Spleen (tissue), 7 donors: ENCODE measurements around the gene RBP2.

Source experiments
- POLR2A ChIP-seq, 3 donors: fragments of 450-650 bp; IDR thresholded peaks; one replicate each; pipeline ENCODE4 v1.5.1; 2017; ENCODE audit warnings: antibody characterized with exemption in 3 of 3, mild to moderate bottlenecking in 1 of 3
- POLR2AphosphoS5 ChIP-seq, 3 donors: sonication (generic); formaldehyde crosslinking; IDR thresholded peaks; one replicate each; pipeline ENCODE4 v1.5.1; 2017; ENCODE audit warnings: antibody characterized with exemption in 3 of 3
- TF ChIP-seq, protein P1 (sequence below), 11 experiments: fragments of 200-600 bp in 7 of 11; fragments of 450-650 bp in 4 of 11; sonication (generic) in 4 of 11; IDR thresholded peaks in 8 of 11; conservative IDR thresholded peaks in 3 of 11; 1 replicate in 7 of 11; 2 replicates in 4 of 11; pipeline versions ENCODE4 v1.4.0 to v1.8.0; 2016 to 2021; ENCODE audit warnings: antibody characterized with exemption in 11 of 11, inconsistent platforms in 4 of 11, mild to moderate bottlenecking in 1 of 11
- donor health status: DM: no; HTN: no; CAD: no; lungs with moderate emphysema.
- donor health status: DM: no; HTN: no; CAD: no.
- donor health status: DM: no; HTN: no; CAD: no.

DNA sequence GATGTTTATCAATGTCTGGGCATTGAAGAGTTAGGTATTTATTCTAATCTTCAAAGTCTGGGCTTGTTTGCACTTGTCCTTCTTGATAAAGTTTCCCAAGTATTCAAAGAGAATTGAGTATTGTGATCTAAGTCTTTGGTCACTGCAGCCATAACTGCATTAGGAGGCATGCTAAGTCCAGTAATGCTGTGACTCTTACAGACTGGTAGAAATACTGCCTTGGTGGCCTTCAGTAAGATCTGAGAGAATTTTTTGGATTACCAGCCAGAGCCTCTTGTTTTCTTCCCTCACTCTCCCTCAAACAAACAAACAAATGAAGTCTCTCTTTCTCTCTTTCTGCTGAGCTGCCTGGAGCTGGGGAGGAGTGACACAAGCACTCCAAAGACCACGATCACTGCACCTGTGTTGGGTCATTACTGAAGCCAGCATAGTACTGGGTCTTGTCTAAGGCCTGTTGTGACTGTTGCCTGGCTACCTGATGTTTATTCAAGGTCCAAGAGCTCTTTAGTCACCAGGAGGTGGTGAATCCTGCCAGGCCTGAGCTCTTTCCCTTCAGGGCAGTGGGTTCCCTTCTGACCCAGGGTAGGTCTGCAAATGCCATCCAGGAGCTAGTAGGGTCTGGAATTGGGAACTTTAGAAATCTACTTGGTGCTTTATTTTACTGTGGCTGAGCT, 14.8 kb upstream of the RBP2 start:
- TF ChIP-seq, protein P1, sequence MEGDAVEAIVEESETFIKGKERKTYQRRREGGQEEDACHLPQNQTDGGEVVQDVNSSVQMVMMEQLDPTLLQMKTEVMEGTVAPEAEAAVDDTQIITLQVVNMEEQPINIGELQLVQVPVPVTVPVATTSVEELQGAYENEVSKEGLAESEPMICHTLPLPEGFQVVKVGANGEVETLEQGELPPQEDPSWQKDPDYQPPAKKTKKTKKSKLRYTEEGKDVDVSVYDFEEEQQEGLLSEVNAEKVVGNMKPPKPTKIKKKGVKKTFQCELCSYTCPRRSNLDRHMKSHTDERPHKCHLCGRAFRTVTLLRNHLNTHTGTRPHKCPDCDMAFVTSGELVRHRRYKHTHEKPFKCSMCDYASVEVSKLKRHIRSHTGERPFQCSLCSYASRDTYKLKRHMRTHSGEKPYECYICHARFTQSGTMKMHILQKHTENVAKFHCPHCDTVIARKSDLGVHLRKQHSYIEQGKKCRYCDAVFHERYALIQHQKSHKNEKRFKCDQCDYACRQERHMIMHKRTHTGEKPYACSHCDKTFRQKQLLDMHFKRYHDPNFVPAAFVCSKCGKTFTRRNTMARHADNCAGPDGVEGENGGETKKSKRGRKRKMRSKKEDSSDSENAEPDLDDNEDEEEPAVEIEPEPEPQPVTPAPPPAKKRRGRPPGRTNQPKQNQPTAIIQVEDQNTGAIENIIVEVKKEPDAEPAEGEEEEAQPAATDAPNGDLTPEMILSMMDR (IDR thresholded peaks at IDR 0.05 in 8 of 11, conservative IDR thresholded peaks at IDR 0.05 in 3 of 11), result no peak
- no peak for TF ChIP-seq POLR2A (IDR thresholded peaks at IDR 0.05)
- no peak for TF ChIP-seq POLR2AphosphoS5 (IDR thresholded peaks at IDR 0.05)
